Measurements from ENCODE around the gene FAM24B.
"Not testable (repeated sequence)": the region's sequence is repeated elsewhere in the genome, so short reads cannot be mapped to it uniquely, and the experiment has no call there.

The FAM24B gene

DNA sequence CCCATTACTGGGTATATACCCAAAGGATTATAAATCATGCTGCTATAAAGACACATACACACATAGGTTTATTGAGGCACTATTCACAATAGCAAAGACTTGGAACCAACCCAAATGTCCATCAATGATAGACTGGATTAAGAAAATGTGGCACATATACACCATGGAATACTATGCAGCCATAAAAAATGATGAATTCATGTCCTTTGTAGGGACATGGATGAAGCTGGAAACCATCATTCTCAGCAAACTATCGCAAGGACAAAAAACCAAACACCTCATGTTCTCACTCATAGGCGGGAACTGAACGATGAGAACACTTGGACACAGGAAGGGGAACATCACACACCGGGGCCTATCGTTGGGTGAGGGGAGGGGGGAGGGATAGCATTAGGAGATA, 21.3 kb downstream of the FAM24B start:
- not testable (repeated sequence) for DNase-seq (ENCODE audit: low read depth)

DNA sequence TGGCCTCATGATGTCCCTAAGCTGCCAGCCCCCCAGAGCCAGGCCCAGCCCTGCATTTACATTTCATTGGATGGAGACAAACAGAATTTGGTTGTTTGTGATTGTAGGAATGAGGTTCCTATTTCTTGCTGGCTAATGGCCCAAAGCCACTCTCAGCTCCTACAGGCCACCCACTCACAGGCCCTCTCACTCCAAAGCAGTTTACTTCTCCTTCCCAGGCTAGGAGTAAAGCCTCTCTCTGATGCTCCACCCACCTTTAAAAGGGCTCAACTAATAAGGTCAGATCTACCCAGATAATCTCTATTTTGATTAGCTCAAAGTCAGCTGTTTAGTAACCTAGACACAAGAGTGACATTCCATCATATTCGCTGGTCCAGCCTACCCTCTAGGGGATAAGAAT, 22.5 kb downstream of the FAM24B start:
- no peak for DNase-seq (ENCODE audit: low read depth)

DNA sequence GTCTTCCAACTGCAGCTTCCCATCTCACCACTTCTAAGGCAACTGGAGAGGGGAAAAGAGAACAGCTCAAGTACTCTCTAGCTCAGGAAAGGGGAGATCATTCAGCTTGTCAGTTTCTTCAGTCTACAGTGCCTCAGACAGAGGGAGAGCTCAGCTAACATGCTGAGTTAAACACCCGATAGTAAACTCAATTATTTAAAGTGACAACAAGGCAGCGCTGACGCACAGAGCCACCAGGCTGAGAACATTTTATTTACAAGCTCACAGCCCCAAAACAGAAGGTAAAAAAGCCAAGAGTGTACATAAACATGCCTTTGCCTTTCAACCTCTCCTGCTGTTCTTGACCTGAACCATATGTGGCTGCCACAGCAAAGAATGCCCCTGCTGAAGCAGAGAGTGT, 23.6 kb downstream of the FAM24B start:
- DNase-seq (ENCODE audit: low read depth): no peak

DNA sequence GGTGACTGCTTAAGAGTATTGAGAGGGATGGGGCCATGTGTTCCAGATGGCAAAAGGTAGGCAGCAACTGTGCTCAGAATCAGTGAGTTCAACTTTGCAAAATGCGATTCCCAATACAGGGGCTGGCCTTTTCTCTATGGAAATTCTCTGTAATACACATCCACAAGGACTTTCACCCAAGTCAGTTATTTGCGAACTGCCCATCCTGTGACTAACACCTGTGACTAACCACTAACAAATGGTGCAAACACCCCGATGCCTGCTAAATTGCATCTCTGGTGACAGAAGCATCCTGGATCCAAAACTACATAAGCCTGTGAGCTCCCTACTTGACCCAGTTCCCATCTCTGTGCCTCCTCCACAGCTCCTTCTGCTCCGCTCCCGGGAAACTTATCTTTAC, 24.7 kb downstream of the FAM24B start:
- DNase-seq (ENCODE audit: low read depth): no peak

DNA sequence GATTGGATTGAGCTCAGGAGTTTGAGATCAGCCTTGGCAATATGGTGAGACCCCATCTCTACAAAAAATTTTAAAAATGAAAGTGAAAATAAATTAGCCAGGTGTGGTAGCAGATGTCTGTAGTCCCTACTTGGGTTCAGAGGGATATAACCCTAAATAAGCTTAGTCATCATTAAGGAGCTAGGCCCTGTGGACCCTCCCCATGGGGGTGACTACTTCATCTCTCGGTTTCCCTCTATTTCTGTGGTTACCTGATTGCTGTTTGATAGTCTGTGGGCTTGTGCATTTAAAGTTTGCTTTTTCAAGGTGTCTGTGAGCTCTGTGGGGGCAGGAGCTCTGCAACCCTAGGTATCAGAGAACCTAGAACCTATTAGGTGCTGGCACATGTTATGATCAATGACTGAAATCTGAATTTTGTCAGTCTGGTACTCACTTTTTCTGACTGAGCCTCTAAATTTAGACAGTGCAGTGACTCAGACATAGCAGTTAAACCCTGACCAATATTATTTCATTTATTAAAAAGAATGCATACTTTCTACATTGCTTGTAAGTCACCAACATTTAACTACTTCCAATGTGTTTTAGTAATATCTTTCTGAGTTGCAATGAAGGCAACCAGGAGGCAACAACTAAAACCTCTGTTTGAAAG, 25.6 kb downstream of the FAM24B start:
- no peak for DNase-seq (ENCODE audit: low read depth)

DNA sequence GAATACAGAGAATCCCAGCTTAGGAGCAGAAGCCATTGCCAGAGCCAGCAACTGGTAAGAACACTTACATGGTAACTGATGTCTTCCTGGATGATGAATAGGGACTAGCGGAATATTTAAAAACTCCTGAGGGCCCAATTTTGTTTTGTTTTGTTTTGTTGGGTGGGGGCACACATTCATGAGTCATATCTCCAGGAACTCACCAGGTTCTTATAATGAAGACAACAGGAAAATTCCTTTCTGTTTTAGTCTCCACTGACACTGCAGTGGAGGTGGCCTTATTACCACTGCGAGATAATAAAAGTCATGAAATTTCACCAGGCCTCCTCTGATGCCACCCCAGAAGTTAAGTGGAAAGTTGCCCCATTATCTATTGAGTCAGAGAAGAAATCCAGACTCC, 27.1 kb downstream of the FAM24B start:
- no peak for DNase-seq (ENCODE audit: low read depth)

DNA sequence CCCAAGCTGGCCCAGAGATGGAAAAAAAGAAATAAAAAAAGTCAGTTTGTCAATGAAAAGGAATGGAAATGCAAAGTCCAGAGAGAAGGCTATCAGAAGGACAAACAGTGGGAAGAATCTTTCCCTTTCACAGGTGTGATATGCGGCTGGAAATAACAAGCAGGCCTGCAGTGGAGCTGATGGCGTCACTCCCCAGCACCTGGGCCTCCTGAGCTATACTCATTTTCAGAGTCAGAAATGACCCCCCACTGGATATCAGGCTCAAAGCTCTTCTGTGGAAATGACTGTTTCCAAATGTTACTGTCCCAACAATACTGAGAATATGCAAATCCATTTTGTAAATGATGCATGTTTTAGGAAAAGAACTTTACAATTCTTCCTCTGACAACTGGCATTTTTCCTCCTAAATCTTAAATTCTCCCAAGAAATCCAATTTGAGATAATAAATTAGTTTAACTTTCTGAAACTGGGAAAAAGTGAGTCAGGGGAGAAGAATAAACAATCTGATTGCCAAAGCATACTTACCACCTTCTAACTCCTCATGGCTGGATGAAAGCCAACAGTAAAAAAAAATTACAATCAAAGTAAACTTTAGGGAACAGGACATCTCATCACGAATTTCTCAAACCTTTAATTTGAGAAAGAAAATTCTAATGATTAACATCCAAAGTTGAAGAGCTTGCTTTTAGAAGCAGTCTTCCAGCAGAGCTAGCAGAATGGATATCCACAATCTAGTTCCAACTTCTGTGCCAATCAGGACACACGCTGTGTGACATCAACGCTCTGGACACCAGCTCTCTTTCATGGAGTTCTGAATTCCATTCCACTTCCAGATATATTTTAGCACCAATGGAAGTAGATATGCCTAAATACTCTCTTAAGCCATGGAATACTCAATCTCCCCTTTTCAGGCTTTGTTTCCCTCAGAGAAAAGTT, 28.4 kb downstream of the FAM24B start:
- no peak for DNase-seq (ENCODE audit: low read depth)

DNA sequence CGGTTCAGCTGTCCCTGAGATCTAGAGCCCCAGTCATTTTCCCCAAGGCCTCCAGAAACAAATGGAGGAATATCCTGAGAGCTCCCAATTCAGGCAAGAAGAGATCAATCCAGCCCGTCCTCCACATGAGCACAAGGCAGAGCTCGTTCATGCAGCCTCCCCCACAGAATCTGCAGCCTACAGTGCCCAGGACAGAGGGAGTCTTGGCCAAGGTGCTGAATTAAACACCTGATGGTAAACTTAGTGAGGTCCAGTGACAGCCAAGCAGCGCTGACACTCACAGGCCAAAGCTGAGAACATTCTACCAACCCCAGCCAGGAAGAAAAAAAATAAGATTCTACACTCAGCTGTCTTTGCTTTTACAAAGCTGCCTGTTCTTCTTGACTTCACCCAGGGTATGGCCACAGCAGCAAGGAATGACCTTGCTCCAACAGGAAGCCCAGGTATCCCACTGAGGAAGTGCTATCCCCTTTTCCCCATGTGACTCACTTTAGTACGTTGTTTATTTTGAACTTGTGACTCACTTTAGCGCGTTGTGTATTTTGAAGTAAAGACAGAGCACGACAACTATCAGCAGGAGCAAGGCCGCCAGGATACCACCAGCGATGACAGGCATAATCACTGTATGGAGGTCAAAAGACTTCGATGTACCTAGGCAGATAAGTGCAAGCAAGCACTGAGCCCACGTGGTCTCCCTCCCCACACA, 29.3 kb downstream of the FAM24B start:
- DNase-seq (ENCODE audit: low read depth): no peak

DNA sequence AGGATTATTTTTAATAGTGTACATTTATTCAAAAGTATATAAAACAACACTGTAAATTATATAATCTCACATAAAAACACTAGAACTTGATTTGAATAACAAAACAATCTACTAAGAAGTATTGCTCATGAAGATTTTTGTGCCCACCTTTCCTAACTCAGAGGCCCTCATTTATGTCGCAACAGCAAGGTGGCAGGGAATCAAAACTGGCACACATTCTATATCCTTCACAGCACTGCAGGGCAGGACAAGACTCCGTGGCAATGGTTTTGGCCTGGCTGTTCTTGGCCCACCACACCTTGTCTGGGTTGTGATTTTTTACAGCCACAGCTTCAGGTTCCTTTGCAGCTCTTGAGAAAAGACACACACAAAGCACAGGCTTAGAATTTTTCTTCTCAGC, 30.3 kb downstream of the FAM24B start:
- DNase-seq (ENCODE audit: low read depth): no peak

DNA sequence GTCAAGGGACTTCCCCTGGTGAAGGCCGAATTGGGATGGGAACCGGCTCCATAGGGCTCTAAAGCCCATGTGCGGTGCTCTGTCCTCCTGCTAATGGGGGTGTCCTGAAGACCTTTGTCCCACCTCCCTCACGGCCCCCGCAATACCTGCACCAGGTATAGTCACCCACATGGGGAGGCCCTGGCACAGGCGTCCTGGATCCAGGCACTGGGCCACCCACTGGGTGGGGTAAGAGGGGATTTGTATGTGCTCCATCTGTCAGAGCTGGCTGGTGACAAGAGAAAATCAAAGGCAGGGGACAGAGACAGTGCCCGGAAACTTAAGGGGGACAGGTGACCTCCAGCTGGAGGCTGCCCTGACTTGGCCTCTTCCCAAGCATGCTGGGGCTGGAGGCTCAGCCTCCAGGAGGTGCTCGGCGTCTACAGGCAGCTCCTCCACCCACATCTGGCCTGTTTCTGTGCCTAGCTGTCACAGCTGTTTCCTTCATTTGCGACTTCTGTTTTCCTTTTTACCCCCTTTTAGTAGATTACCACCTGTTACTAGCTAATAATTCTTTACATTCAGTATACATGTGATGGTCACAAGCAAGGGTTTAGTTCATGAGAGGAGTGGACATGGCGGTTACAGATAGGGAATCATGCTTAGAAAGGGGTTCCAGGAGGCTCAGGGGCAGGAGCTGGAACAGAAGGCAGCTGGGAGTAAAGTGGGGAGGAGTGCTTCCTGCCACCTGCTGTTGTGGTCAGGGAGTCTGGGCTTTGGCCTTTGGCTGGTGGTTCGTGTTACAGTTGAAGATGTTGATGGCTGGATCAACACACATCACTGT, 31.4 kb downstream of the FAM24B start:
- no peak for DNase-seq (ENCODE audit: low read depth)

DNA sequence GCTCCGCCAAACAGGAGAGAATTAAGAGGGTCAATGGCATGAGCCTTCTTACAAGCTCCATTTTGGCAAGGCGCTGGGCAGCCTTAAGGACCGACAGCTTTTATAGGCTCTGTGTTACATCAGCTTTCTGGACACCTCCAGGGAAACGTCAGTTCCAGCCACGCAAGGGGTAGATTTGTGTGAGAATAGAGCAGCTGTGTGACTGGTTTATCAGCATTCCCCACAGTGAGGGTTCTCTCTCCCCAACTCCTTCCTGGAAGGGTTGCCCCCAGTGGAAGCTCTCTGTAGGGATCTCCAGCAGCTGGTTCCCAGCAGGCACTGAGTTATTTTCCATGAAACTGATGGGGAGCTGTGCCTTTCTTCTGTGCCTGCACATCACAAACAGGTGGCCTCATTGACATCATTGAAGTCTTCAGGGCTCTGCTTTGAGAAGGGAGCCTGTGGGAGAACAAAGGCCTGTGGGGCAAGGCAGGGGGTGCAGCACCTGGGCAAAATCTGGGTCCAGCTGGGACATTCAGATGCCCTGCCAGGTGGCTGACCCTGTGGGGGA, 33.5 kb downstream of the FAM24B start, which contains the start of gene CUZD1:
TSS of gene CUZD1 (minus strand) at position 75 of the 550 bp plus-strand sequence. CDS start at position 61, 14 bp downstream.
- no peak for DNase-seq (ENCODE audit: low read depth)

DNA sequence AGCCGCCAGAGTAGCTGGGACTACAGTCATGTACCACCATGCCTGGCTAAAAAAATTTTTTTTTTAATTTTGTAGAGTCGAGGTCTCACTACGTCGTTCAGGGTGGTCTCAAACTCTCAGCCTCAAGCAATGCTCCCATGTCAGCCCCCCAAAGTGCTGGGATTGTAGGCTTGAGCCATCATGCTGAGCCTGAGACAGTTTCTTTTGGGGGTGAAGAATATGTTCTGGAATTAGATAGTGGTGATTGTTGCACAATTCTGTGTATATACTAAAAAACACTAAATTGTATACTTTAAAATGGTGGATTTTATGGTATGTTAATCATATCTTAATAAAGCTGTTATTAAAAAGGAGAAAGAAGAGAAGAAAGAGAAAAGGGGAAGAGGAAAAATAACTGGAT, 35.2 kb downstream of the FAM24B start:
- no peak for DNase-seq (ENCODE audit: low read depth)

DNA sequence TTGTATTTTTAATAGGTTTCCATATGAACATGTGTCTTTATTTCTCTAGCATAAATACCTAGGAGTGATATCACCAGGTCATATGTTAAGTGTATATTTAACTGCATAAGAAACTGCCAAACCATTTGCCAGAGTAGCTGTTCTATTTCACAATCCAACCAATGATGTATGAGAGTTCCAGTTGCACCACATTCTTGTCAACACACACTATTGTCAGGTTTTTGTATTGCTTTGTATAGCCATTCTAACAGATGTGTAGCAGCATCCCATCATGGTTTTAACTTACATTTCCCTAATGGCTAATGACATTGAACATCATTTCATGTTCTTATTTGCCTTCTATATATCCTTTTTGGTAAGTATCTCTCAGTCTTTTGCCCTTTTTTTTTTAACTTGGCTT, 37.8 kb downstream of the FAM24B start:
- DNase-seq (ENCODE audit: low read depth): no peak

DNA sequence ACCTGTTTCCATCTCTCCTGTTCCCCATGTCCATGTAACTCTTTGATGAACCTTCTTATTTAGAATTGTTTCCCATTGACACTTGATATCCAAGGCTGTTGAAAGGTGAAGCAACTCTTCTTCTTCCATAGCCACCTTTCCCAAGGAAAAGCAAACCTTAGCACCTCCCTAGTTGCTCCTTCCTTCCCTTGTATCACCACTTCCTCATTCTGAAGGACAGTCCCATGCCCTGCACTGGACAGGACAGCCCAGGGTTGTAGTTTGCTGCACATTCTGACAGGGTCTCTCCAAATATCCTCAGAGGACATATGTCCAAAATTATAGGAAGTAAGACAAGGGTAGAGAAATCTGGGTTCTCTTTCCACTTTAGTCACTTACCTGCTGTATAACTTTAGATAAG, 39.9 kb downstream of the FAM24B start:
- DNase-seq (ENCODE audit: low read depth): no peak

DNA sequence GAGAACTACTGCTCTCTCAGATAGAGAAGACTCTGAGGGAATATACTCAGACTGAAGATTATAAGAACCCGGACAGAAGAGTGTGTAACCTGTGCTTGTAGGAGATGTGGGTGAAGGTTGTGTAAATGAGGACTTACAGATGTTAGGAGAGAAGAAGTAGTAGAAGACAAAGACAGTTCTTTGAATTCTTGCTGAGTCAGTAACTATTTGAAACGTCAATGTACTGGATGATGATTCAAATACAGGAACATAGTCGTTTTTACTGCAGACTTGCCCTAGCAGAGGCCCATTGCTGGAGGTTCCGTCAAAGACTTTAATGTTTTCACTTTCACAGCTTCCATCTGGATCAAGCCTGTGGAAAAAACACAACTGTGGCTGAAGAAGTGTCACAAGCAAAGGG, 40.5 kb downstream of the FAM24B start:
- DNase-seq (ENCODE audit: low read depth): no peak

DNA sequence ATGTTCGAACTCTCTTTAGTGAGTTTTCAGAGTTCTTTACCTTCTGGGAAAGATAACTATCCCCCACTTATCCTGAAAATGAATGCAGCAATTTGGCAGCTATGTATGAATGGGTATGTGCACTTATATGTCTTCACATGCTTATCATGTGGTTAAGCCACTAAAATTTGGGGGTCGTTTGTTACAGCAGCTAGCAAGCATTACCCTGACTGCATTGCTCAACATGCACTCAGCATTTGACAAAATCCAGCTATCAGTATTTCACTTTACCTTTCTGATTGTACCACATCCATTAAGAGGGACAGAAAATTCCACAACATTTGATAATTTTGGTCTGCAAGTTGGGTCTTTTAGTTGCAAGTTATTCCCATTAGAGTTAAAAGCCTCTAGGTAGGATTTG, 43.5 kb downstream of the FAM24B start:
- DNase-seq (ENCODE audit: low read depth): no peak

DNA sequence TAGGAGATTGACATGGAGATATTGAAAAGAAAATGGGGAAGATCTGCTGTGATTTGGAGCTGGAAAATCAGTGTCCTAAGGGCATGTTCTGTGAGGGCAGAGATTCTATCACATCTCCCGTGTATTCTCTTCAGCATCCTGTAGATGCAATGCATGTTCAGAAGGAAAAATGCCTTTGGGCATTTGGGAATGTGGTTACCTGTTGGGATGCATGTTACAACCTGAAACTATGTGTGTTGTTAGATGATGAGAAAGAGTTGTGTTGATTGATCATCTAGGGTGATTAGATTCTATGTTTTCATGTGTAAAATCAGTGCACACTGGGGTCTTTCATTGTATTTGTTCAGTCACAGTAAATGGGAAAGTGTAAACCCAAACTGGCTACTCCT, 48.4 kb downstream of the FAM24B start:
- no peak for DNase-seq (ENCODE audit: low read depth)

DNA sequence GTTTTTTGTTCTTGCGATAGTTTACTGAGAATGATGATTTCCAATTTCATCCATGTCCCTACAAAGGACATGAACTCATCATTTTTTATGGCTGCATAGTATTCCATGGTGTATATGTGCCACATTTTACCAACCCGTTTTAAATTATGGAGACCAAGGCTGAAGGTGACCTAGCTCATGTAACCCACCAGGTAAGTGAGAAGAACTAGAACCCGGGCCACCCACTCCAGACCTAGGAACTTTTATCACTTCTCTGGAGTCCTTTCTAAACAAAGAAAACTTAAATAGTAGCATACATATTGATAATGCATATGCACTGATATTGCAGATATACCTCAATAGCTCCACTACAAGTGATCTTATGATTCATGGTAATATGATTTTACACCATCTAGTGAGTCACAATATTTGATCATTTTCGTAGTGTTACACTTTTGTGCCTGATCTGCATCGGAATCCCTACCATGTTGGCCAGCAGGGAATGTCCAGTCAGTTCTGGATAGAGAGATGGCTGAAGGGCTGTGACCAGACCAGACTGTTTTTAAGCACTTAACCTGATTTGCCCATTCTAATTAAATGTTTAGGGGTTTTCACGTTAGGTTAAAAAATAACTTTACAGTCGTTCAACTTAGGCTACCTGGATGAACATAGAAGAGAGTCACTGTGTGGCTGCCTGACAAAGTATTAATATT, 49.0 kb downstream of the FAM24B start:
- no peak for DNase-seq (ENCODE audit: low read depth)

DNA sequence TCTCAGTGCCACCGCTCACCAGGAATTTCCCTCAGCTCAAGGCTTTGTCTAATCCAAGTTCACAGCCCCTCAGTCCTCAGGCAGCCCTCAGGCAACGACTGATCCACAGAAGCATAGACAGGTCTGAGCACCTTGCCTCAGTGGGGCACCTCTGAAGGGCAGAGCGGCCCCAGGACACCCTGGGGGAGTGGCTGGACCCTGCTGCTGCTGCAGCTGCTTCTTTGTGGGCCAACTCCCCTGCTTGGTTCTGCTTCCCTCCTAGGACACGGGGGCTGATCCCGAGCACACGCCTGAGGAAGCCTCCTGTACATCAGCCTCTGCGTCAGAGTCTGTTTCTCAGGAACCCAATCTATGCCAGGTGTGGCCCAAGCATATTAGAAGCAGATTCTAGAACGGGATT, 49.9 kb downstream of the FAM24B start:
- no peak for DNase-seq (ENCODE audit: low read depth)

DNA sequence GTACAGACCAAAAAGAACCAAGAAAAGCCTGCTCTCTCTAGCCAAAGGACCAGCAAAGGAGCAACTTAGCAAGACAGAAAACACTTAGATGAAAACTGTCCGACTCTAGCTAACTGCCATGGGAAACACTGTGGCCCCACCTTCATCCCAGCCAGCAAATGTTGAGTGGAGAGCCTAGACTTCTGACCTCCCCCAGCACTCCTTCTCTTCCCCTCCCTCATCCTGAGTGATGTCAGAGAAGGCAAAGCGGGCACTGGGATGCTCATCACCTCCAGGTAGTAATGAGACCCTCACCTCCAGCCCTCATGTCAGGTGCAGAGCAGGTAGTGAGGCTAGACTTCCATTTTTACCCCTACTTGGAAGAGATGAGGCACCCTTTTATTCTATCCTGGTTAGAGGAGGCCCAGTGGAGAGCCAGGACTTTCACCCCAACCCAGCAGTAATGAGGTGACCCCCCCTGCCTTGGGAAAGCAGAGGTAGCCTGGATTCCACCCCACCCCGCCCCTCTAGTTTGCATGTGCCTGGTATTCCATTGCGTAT, 50.6 kb downstream of the FAM24B start:
- no peak for DNase-seq (ENCODE audit: low read depth)

DNA sequence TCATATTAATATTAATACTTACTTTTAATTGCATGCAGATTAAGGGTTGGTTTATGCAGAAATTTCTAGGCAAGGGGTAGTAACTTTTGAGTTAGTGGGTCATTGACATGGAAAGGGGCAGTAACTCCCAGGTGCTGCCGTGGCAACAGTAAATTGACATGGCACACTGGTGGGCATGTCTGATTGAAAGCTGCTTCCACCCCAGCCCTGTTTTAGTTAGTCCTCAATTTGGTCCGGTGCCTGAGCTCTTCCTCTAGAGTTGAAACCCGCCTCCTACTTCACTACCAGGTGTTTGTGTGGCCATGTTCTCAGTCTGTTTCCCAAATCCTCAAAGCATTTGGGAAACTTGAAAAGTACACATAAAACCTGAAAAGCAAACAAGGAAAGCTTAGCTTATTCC, 52.1 kb downstream of the FAM24B start:
- no peak for DNase-seq (ENCODE audit: low read depth)
